IPS-NIHi7 (cell line): ENCODE results near the gene XRCC1.

Experiments used
- DNase-seq: peaks from one replicate; pipeline ENCODE4 v3.0.0; 2012; ENCODE audit warnings: mixed read lengths; ENCODE audit errors: extremely low spot score

Gene XRCC1, protein sequence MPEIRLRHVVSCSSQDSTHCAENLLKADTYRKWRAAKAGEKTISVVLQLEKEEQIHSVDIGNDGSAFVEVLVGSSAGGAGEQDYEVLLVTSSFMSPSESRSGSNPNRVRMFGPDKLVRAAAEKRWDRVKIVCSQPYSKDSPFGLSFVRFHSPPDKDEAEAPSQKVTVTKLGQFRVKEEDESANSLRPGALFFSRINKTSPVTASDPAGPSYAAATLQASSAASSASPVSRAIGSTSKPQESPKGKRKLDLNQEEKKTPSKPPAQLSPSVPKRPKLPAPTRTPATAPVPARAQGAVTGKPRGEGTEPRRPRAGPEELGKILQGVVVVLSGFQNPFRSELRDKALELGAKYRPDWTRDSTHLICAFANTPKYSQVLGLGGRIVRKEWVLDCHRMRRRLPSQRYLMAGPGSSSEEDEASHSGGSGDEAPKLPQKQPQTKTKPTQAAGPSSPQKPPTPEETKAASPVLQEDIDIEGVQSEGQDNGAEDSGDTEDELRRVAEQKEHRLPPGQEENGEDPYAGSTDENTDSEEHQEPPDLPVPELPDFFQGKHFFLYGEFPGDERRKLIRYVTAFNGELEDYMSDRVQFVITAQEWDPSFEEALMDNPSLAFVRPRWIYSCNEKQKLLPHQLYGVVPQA

DNA sequence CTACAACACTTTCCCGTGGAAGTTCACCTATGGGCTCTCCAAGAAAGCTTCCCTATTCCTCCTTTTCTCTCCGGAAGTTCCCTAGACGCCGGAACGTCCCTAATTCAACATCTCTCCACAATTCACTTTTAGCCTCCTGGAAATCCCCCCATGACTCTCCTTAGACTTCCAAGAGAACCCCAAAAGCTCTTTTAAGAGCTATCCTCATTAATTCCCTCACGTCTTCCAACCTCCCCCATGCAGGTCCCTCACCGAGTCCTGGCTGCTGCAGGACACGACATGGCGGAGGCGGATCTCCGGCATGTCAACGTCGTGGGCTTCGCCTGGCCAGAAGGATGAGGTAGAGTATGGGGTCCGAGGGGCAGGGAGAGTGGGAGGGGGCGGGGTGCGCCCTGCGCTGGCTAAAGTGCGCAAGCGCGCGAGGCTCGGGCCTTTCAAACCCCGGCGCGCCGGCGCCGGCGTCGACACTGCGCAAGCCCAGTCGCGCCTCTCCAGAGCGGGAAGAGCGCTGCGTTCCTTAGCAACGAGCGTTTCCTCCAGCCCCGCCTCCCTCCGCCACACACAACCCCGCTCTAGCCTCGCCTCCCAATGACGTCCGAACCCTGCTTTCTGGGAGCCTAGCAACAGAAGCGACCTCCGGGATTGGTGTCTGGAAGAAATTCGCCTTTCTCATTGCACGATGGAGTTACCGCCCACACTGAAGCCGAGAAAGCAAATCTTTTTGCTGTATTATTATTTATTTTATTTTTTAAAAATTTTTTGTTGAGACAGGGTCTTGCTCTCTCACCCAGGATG is at the start of gene XRCC1, which contains the start of gene PINLYP:
XRCC1 (minus strand) TSS at position 372 of the 795 bp plus-strand sequence; CDS start at position 303, 69 bp downstream.
PINLYP (plus strand) TSS at position 646 of the 795 bp plus-strand sequence. CDS start 1,391 bp downstream, outside the sequence.
- DNase-seq, result peak; percentile 98

DNA sequence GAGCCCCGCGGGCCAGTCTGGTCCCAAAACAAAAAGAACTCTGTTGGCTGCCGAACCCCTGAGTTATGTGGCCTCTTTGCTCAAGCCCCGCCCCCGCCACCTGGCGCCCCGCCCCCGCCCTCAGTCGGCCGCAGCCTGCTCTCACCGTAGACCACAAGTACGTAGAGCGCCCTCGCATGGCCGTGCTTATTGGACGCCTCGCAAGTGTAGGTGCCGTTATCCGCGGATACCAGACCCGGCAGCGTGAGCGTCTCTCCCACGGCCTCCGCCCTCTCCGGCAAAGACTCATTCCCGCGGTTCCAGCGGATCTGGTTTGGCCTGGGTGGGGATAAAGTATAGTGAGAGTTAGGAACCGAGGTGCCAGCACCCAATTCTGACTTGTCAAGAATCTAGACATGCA is 49.6 kb upstream of the XRCC1 start:
- DNase-seq, result peak; percentile 91

DNA sequence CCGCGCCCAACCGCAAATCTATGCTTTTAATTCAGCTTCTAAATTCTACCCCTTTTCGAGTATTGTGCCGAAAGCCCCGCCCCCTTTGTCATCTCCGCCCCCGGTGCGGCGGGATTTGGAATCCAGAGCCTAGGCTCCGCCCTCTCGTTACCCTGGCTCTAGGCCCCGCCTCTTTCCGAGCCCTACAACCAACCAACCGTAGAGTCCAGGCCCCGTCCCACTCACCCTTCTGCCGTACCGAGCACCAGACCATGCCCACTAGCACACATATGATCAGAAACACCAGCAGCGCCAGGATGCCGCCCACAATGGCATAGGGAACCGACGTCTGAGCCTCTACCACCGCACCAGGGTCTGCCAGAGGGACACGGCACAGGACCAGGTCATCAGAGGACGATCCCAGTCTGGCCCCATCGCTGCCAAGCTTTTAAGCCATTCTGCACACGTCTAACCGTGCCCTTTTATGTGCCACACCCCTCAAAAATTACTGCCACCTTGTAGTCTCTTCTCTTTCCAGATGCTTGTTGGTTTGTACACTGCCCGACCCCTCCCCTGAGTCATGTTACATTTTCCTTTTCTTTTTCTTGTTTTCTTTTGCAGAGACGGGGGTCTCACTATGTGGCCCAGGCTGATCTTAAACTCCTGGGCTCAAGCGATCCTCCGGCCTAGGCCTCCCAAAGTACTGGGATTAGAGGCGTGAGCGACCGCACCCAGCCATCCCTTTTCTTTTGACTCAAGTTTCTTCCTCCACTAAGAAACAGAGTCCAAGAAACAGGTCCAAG is 48.8 kb upstream of the XRCC1 start:
- DNase-seq, result peak; percentile 85

DNA sequence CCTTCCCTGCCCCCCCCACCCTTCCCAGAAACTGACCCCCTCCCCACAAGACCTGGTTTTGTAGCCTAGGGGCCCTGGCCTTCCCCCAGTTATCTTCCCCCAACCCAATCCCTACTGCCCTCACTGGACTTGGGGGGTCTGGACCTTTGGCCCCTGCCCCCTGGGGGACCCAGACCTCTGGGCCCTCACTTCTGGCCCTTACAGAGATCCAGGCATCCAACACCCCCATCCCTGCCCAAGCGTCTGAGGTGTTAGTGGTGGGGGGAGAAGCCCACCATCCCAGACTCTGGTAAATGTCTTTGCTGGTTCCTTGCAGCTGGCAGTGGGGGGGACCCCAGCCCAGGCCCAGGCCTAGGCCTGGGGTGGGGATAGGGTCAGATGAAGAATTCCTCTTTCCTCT is 47.6 kb upstream of the XRCC1 start:
- DNase-seq, result no peak

DNA sequence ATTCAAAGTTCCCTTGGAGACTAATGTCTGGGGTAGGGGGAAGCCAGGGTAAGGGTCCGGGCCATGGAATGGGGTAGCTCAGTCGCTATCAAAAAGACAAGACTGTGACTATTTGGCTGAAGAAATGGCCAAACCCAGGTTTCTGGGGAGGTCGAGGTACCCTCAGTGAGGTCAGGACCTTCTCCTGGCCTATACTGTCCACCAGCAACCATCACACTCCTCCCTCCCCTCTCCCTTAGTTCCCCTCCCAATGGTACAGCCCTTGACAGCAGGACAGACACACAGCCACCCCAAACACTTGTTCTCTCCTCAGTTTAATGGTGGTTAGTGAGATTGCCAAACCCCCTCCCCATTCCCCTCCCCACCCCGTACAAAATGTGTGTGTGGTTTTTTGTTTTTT is 46.7 kb upstream of the XRCC1 start:
- no peak for DNase-seq

DNA sequence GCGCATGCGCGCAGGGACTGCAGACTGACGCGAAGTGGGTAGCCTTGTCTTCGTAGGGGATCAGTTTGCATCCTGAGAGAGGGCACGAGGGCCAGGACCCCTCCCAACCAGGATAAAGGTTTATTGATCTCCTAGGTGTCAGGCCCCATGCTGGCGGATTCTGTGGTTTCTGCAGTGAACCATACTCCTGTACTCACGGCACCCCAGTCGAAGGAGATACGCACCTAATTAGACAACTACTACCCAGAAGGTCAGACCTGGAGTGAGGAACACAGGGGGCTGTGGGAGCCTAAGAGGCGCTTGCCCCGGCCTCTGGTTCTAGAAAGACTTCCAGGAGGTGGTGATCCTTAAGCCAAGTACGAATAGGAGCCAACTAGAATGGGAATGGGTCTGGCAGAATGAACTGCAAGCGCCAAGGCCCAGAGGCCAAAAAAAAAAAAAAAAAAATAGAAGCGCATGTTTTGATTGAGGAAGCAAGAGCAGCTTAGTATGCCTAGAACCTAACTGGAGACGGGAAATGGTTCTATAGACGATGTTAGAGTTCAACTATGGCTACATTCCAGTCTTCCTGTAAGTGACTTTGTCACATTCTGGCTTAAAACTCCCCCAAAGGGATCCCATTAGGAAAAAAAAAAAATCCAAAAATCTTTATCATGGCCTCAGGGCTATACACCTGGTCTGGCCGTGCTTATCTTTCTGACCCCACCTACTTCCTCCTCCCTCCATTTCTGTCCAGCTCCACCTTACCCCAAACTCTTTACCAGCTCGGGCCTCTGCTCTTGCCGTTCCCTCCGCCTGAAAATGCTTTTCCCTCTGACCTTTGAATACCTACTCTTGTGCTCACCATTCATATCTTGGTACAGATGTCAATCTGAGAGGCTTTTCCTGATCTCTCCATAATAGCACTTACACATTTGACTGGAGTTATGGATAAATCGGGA is 45.0 kb upstream of the XRCC1 start:
- DNase-seq, result no peak

DNA sequence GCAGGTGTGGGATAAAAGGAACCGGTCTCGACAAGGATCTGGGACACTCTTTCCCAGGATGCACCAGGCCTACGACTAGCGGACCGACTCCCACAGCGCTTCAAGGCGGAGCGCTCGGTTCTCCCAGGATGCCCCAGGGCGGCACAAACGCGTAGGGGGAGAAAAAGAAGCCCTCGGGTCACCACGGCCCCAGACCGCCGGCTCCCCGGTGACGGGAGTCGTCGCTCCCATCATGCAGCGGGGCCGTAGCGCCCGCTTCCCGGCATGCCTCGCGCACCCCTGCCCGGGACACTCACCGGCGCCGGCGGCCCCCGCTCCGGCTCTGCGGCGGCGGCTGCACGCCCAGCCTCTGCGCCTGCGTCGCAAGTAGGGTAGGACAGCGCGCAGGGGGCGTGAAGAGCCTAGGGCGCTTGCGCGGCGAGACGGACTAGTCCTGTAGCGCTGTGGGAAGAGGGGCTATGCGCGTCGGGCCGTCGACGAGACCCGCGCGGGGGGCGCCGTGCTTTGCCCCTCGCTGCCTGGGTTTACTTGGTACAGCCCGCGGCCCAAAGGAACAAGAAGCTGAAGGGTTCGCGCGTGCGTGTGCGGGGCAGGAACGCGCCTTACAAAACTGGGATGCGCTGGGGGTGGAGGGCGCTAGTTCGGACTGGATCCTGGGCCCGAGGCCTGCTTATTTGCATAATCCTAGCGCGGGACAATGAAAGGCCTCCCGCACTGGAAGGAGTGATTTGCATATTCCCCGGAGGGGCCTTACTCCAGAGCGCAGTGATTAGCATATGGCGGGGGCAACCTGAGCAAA is 44.1 kb upstream of the XRCC1 start, which contains the start of gene ZNF428:
ZNF428 (minus strand) TSS at position 368 of the 799 bp plus-strand sequence. CDS start 5,325 bp downstream, outside the sequence.
- DNase-seq, result peak; percentile 90

DNA sequence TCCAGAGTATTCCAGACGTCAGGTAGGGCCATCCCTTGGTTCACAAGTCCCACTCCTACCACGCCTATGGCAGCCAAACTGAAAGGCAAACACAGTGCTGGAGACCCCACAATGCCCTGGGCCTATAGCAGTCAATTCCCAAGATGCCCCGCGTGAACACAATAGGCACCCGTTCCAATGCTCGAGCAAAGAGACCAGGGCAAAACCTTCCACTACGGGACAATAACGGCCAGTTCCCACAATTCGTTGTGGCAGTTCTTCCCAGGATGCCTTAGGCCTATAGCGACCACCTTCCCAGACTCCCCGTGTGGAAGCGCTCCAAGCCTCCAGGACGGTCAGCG is 43.6 kb upstream of the XRCC1 start:
- peak; percentile 54 for DNase-seq

DNA sequence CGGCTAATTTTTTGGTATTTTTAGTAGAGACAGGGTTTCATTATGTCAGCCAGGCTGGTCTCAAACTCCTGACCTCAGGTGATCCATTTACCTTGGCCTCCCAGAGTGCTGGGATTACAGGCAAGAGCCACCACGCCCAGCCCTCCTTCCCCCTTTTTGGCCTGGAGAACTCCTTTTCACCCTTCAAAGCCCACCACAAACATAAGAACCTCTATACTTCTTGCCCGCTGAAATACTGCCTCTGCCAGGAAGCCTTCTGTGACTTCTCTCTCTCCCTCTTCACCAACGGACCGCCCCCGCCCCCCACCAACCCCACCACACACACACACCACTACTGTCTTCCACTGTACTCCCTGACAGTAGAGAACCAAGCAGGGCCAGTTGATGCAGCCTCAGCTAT is 41.6 kb upstream of the XRCC1 start:
- DNase-seq, result no peak

DNA sequence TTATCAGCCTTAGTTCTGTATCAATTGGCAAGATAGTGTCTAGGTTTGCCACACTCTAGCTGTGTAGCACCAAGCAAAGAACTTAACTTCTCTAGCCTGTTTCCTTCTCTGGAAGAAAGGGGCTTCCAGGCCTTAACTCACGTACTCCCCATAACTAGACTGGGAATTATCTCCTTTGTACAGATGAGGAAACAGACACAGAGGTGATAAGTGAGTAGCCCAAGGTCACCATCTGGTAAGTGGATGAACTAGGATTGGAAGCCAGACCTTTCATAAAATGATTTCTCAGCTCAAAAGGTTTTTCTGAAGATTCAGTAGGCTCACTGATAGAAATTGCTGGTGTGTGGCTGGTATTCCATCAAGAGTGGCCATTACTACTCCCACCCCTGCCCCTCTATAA is 41.0 kb upstream of the XRCC1 start:
- no peak for DNase-seq

DNA sequence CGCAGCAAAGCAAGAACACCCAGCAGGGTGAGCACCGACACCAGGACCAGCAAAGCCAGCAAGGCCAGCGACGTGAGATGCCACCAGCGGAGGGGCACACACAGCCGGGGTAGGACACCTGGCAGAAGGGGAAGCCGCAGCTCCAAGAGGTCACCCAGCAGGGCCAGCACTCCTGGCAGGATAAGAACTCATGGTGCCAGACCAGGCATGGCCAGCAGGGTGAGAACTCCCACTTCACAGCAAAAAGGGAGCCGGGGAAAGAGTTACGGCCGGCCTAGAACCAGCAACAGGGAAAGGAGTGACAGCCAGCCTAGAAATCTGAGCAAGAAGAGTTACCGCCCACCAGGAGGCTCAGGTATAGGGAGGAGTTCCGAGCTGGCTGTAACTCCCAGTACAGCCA is 37.0 kb upstream of the XRCC1 start:
- DNase-seq, result no peak

DNA sequence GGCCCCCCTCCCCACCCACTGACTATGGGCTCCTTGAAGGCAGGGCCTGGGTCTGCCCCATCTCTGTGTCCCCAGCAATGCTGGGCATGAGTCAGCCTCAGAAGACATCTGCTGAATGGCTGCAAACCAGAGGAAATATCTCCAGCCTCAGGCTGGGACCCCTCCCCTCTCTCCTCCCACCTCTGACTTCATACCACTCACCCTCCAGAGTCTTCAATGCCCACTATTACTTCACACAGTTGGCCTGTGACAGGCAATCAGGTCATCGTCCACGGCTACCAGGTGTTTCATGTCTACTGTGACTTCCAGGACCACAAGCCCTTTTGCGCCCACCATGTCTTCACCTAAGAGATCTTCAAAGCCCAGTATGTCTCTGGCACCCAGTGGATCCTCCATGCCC is 36.5 kb upstream of the XRCC1 start, which contains the start of gene SRRM5:
SRRM5 (plus strand) TSS at position 301 of the 400 bp plus-strand sequence; CDS start at position 335, 34 bp downstream.
- DNase-seq, result no peak

DNA sequence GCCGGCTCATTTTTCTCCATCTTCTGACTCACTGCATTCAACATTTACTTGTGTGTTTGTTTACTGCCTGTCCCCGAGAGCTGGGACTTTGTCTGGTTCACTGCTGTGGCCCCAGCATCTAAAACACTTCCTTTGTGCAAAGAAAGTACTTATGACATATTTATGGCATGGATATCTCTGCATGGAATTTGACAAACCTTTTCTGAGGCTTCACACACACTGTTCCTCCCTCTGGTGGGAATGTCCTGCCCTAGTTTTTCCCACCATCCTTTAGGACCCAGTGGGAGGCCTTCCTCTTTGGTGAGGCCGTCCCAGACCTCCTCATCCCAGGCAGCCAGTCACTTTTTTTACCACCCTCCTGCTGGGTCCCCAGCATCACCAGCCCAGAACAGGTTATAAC is 35.2 kb upstream of the XRCC1 start:
- no peak for DNase-seq

DNA sequence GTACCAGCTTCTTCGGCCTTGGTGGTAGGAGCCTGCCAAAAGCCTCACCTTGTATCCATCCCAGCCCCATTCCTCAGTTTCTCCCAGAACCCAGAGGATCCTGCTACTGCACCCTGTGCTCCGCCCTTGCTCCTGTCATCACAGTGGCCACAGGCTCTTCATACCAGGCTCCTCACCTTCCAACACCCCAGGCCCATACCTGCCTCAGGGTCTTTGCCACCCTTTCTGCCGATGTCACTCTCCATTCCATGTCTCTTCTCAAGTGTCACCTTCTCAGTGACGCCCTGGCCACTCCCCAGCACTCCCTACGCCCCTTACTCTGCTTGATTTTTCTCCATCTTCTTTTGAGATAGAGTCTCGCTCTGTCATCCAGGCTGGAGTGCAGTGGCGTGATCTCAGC is 34.5 kb upstream of the XRCC1 start:
- DNase-seq, result no peak

DNA sequence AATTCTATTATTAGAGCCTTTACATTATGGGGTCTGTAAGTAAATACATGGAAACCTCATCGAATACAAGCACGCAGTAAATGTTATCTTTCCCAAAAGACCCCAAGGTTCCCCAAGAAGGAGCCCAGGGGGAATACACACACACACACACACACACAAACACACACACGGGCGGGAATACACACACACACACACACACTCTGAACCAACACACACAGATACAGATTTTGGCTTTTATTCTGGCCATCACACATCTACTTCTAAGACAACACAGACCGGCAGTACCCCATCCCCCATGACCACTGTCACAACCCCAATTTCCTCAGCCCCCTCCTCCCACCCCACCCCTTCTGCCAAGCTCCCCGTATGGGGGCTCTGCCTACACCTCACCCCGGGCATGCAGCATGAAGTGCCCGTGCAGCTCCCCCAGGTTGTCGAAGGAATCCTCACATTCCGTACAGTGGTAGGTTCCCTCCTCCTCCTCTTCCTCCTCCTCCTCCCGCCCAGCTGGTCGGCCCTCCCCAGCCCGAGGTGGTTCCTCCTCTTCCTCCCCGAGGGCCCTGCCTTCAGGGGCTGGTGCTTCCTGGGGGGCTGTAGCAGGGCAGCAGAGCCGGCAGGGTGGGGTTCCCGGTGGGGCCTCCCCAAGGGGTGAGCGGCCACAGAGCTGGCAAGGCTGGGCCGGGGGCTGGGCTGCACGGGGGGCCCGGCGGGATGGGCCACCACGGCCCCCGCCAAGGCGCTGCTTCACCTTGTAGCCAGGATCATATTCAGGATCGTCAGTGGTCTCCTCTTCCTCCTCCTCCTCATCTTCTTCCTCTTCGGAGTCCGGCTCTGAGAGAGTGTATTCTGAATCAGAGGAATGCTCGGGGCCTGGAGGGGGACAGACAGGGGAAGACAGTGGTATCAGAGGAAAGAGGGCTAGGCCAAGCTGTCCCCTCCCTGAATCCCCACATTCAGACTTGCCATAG is 32.2 kb upstream of the XRCC1 start:
- DNase-seq, result no peak

DNA sequence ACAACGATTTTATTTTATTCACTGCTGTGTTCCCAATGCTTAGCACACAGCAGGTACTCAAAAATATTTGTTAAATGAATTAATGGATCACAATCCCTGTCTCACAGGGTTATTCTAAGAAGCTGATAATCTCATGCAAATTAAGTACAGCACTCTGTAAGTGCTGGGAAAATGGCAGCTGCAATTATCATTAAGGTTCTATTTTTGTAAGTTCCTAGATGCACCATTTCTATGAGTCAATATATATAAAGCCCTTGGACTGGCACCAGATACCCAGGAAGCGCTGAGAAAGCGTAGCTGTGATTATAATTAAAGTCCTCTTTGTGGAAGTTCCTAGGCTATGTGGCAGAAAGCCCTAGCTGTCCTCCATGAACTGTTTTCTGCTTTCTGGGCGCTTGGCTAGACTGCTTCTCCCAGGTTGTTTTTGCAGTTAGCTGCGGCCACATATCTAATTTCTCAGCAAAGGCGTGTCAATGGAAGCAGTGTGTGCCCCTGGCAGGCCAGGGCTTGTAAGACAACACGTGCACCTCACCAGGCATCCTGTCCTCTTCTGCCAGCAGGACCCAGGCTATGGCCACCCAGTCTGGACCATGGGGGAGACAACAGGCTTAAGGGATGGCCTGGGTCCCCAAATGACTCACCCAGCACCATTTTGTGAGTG is 31.4 kb upstream of the XRCC1 start:
- no peak for DNase-seq

DNA sequence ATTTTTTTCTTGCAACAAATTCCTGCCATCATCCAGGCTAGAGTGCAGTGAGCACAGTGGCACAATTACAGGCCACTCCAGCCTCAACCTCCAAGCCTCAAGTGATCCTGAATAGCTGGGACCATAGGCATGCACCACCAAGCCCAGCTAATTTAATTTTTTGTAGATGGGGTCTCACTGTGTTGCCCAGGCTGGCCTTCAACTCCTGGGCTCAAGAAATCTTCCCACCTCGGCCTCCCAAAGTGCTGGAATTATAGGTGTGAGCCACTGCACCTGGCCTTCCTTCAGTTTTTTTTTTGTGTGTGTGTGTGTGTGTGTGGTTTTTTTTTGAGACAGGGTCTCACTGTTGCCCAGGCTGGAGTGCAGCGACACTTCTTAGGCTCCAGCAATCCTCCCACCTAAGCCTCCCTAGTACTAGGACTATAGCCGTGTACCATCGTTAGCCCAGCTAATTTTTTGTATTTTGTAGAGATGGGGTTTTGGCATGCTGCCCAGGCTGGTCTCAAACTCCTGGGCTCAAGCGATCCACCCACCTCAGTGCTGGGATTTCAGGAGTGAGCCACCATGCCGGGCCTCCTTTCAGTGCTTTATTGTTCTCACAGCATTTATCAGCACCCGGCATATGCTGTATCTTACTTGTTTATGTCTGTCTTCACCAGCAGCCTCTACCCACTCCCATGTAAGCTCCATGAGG is 30.7 kb upstream of the XRCC1 start:
- no peak for DNase-seq
